ENCODE results near the gene LPCAT2.

LPCAT2 gene

GRCh38 chr16:55489956-55490265, 19.0 kb upstream of the LPCAT2 start:
- no peak for TF ChIP-seq CEBPB (IDR thresholded peaks at IDR 0.05)
- TF ChIP-seq ZBTB7A (IDR thresholded peaks at IDR 0.05; ENCODE audit: low read depth), result no peak
- TF ChIP-seq USF1 (IDR thresholded peaks at IDR 0.05), result no peak
- no peak for TF ChIP-seq MAX (IDR thresholded peaks at IDR 0.05)
- no peak for TF ChIP-seq TAF1 (IDR thresholded peaks at IDR 0.05; ENCODE audit: low read depth)
- TF ChIP-seq NFIC (IDR thresholded peaks at IDR 0.05), result no peak
- no peak for TF ChIP-seq TCF12 (IDR thresholded peaks at IDR 0.05; ENCODE audit: low read depth)
- no peak for TF ChIP-seq REST (IDR thresholded peaks at IDR 0.05; ENCODE audit: low read depth)
- TF ChIP-seq FOXM1 (IDR thresholded peaks at IDR 0.05; ENCODE audit: borderline replicate concordance, low read depth), result no peak
- no peak for TF ChIP-seq TEAD4 (IDR thresholded peaks at IDR 0.05)
- TF ChIP-seq EGR1 (IDR thresholded peaks at IDR 0.05), result no peak
- TF ChIP-seq YY1 (IDR thresholded peaks at IDR 0.05; ENCODE audit: low read depth), result no peak
- TF ChIP-seq EP300 (IDR thresholded peaks at IDR 0.05; ENCODE audit: borderline replicate concordance), result no peak
- TF ChIP-seq RAD21 (IDR thresholded peaks at IDR 0.05; ENCODE audit: low read depth), result no peak
- no peak for TF ChIP-seq CREB1 (IDR thresholded peaks at IDR 0.05; ENCODE audit: low read depth)

DNA sequence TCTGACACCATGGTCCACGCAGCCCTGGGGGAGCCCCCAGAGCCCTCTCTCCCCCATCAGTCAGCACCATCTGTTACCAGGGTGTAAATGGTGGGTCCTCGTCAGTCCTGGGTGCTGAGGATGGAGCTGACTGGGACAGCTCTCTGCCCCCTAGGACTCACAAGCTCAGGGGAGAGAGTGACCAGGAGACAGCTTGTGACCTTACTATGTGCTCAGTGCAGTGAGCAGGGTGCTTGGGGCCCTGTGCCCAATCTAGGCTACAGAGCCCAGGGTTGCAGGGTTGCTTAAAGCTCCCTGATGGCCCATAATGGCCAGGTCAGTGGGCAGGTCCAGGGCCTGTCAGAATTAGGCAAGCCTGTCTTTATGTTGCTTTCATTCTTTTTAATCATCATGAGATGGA, 18.6 kb upstream of the LPCAT2 start:
- no peak for TF ChIP-seq TAF1 (IDR thresholded peaks at IDR 0.05; ENCODE audit: low read depth)

DNA sequence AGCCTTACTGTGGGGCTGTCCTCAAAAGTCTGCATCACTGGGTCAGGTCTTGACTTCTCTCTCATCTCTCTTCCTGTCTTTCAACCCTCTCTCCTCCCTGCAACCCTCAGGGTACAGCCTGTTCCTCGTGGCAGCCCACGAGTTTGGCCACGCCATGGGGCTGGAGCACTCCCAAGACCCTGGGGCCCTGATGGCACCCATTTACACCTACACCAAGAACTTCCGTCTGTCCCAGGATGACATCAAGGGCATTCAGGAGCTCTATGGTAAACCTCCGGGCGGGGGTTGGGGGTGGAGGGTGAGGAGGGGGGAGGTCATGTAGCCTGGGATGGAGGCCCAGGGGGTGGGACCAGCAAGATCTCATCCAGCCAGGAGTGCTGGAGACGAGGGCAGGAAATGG, 17.2 kb upstream of the LPCAT2 start:
- no peak for TF ChIP-seq RAD21 (IDR thresholded peaks at IDR 0.05; ENCODE audit: low read depth)
- TF ChIP-seq USF1 (IDR thresholded peaks at IDR 0.05), result no peak
- no peak for TF ChIP-seq CEBPB (IDR thresholded peaks at IDR 0.05)
- TF ChIP-seq CREB1 (IDR thresholded peaks at IDR 0.05; ENCODE audit: low read depth), result no peak
- TF ChIP-seq TAF1 (IDR thresholded peaks at IDR 0.05; ENCODE audit: low read depth), result no peak
- TF ChIP-seq TEAD4 (IDR thresholded peaks at IDR 0.05), result no peak
- TF ChIP-seq YY1 (IDR thresholded peaks at IDR 0.05; ENCODE audit: low read depth), result no peak
- no peak for TF ChIP-seq REST (IDR thresholded peaks at IDR 0.05; ENCODE audit: low read depth)
- TF ChIP-seq NFIC (IDR thresholded peaks at IDR 0.05), result no peak
- no peak for TF ChIP-seq MAX (IDR thresholded peaks at IDR 0.05)
- TF ChIP-seq EP300 (IDR thresholded peaks at IDR 0.05; ENCODE audit: borderline replicate concordance), result no peak
- no peak for TF ChIP-seq EGR1 (IDR thresholded peaks at IDR 0.05)
- no peak for TF ChIP-seq FOXM1 (IDR thresholded peaks at IDR 0.05; ENCODE audit: borderline replicate concordance, low read depth)
- TF ChIP-seq TCF12 (IDR thresholded peaks at IDR 0.05; ENCODE audit: low read depth), result no peak
- TF ChIP-seq ZBTB7A (IDR thresholded peaks at IDR 0.05; ENCODE audit: low read depth), result no peak

DNA sequence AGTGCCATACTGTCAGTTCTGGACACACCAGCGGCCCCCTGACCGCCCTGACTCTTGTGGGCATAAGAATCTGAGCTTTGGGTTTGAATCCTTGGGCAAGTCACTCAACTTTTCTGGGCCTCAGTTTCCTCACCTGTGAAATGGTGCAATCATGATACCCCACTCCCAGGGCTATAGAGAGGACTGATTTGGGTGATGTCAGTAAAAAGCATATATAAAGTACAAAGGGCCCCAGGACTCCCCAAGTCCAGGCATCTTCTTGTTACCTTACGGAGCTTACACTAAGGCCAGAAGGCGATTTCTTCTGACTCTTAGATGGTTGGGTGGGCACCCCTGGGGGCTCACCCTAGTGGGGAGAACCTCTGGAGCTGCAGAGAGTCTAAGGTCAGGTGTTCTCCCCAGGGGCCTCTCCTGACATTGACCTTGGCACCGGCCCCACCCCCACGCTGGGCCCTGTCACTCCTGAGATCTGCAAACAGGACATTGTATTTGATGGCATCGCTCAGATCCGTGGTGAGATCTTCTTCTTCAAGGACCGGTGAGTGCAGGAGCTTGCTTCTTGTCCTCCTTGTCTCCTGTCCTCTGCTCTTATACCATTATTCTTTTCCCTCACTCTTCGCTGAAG, 16.0 kb upstream of the LPCAT2 start:
- TF ChIP-seq USF1 (IDR thresholded peaks at IDR 0.05) (no peak), CREB1 (IDR thresholded peaks at IDR 0.05; ENCODE audit: low read depth) (no peak), REST (IDR thresholded peaks at IDR 0.05; ENCODE audit: low read depth) (no peak), CEBPB (IDR thresholded peaks at IDR 0.05) (no peak), MAX (IDR thresholded peaks at IDR 0.05) (no peak), TEAD4 (IDR thresholded peaks at IDR 0.05) (no peak), YY1 (IDR thresholded peaks at IDR 0.05; ENCODE audit: low read depth) (no peak), EGR1 (IDR thresholded peaks at IDR 0.05) (no peak), NFIC (IDR thresholded peaks at IDR 0.05) (no peak), RAD21 (IDR thresholded peaks at IDR 0.05; ENCODE audit: low read depth) (no peak), TCF12 (IDR thresholded peaks at IDR 0.05; ENCODE audit: low read depth) (no peak), ZBTB7A (IDR thresholded peaks at IDR 0.05; ENCODE audit: low read depth) (no peak)
